GM10266 (cell line): Measurements from ENCODE around the gene PPP1R14C.

Experiments used
- DNase-seq: peaks from one replicate; pipeline ENCODE4 v3.0.0; 2012; ENCODE audit errors: extremely low spot score
- TF ChIP-seq, protein P1 (sequence below): IDR thresholded peaks from 2 replicates; pipeline ENCODE4 v1.5.1; 2012; ENCODE audit warnings: mild to moderate bottlenecking, low read depth; ENCODE audit not compliant: control insufficient read depth, insufficient read depth; ENCODE audit errors: missing control alignments

Gene PPP1R14C

GRCh38 chr6:150169181-150169580 lies 26.3 kb downstream of the PPP1R14C start:
- no peak for DNase-seq
- TF ChIP-seq, protein P1, sequence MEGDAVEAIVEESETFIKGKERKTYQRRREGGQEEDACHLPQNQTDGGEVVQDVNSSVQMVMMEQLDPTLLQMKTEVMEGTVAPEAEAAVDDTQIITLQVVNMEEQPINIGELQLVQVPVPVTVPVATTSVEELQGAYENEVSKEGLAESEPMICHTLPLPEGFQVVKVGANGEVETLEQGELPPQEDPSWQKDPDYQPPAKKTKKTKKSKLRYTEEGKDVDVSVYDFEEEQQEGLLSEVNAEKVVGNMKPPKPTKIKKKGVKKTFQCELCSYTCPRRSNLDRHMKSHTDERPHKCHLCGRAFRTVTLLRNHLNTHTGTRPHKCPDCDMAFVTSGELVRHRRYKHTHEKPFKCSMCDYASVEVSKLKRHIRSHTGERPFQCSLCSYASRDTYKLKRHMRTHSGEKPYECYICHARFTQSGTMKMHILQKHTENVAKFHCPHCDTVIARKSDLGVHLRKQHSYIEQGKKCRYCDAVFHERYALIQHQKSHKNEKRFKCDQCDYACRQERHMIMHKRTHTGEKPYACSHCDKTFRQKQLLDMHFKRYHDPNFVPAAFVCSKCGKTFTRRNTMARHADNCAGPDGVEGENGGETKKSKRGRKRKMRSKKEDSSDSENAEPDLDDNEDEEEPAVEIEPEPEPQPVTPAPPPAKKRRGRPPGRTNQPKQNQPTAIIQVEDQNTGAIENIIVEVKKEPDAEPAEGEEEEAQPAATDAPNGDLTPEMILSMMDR, result no peak

- DNase-seq, result no peak
- TF ChIP-seq, protein P1, result no peak
Measured at GRCh38 chr6:150169609-150170008, 26.8 kb downstream of the PPP1R14C start.

- TF ChIP-seq, protein P1, result no peak
- DNase-seq, result no peak
Measured at GRCh38 chr6:150172929-150173328, 30.1 kb downstream of the PPP1R14C start.

- no peak for DNase-seq
Measured at GRCh38 chr6:150175586-150176151, 32.8 kb downstream of the PPP1R14C start.

DNA sequence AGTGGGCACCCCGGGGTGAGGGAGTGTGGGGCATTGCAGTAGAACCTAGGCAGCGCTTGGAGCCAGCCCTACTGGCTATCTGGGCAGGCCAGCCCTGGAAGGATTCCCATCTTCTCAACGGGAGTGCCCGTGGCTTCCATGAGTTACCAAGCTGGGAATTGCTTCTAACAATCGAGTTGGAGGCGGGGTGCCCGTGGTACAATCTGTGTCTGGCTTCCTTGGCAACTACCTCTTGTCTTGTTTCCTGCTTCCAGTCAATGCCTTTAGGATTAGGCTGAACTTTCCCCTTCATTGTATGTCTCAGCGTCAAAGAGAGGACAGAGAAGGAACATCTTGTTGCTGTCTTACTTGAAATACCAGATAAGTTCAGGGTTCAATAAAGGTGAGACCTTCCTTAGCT lies 33.3 kb downstream of the PPP1R14C start:
- DNase-seq, result no peak
- TF ChIP-seq, protein P1, result no peak

More at GRCh38 chr6:150175586-150176151, 32.8 kb downstream of the PPP1R14C start:
- TF ChIP-seq, protein P1, result no peak

- DNase-seq, result no peak
- TF ChIP-seq, protein P1, result no peak
Measured at GRCh38 chr6:150176659-150177058, 33.8 kb downstream of the PPP1R14C start.

- TF ChIP-seq, protein P1, result no peak
- DNase-seq, result no peak
Measured at GRCh38 chr6:150177259-150177951, 34.6 kb downstream of the PPP1R14C start.
